Stimulated activated CD4-positive, alpha-beta T cell treated with anti-CD3 and anti-CD28 coated beads, Interleukin-4, amount 100 ng/mL, for 4 hours (primary cell): ENCODE results near the gene PAQR6.
A peak's percentile ranks its signal among the peaks of the same experiment; 100 is the strongest.
"Not testable (repeated sequence)": the region's sequence is repeated elsewhere in the genome, so short reads cannot be mapped to it uniquely, and the experiment has no call there.

Experiments
- DNase-seq, 2 experiments: peaks; one replicate each; pipeline ENCODE4 v3.0.0-alpha.2; 2020

The PAQR6 gene

DNA sequence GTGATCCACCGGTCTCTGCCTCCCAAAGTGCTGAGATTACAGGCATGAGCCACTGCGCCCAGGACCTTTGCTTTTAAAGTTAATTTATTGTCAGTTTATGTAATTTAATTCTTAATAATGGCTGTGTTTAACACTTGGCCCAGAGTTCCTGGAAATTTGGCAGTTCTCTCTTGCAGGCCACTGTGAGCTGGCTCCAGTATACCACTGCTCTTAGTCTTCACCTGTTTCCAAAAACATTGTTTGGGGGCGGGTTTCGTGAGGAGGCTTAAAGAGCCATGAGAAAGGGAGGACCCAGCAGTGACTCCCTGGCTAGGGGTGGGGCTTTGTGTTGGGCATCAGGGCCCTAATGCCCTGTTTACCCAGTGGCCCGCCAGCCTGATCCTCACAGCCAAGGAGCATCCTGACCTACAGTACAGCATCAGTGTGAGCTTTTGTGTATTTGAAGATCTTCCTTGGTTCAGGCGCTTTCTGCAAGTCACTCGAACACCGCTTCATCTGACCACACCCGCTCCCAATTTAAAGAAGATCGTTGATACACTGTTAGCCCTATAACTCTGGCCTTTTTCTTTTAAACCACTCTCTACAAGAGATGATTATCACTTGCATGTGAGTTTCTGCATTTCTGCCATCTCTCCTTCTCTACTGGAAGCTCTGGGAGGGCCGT lies 17.9 kb downstream of the PAQR6 start:
- DNase-seq: no peak

DNA sequence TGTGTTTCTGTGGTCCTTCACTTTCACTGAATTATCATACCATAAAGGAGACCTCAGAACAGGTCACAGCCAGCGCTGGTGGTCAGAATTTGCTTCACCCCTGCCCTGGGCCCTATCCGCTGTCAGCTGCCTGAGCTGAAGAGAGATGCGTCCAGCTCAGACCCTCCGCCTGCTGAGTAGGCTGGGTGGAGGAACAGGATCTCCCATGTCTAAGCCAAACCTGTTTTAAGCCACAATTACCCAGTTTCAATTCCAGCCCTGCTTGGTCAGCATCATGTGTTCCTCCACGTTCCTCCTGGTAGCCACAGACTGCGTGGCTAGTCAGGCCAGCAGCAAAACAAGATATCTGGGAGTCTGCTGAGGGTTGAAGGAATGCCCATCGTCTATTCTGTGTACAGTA lies 19.4 kb downstream of the PAQR6 start:
- DNase-seq: no peak

DNA sequence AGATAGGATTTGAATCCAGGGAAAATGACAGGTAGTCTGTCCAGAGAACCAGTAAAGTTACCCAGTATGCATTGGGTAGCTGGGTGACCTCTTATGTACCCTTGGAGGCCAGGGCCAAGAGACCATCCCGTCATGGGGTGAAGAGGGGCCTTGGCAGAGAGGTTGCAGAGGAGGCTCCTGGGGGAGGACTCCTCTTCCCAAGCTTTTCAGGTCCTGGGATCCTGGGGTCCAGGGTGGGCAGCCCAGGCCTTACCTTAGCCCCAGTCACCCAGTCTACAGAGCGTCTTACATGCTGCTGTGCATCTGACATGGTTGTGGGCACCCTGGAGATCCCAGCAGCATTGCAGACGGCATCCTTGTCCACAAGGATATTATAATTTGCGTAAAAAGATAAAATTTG lies 21.1 kb downstream of the PAQR6 start:
- DNase-seq: no peak

DNA sequence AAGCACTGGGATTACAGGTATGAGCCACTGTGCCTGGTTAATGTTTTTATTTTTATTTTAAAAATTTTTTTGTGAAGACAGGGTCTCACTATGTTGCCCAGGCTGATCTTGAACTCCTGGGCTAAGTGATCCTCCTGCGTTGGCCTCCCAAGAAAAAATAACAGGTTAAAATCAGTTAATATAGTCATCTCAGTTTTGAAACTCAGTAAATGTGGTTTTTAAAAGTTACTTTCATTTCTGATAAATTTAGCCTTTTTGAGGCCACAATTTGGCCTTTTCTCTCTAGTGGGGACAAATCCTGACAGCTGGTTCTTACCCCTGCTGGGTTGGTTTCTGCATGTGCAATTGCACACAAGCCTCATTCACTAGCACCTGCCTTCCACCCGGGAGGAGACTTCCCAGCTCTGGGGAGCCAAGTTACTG lies 21.7 kb downstream of the PAQR6 start:
- no peak for DNase-seq

DNA sequence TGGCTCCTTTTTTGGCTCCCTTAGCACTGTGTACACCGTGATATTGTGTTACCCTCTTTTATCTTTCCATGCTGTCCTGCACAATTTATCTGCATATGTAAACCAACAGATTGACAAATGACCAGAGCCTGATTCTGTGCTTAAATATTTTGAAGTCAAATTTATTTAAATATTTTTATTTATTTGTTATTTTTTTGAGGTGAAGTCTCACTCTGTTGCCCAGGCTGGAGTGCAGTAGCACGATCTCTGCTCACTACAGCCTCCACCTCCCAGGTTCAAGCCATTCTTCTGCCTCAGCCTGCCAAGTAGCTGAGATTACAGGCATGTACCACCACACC lies 22.2 kb downstream of the PAQR6 start:
- no peak for DNase-seq

DNA sequence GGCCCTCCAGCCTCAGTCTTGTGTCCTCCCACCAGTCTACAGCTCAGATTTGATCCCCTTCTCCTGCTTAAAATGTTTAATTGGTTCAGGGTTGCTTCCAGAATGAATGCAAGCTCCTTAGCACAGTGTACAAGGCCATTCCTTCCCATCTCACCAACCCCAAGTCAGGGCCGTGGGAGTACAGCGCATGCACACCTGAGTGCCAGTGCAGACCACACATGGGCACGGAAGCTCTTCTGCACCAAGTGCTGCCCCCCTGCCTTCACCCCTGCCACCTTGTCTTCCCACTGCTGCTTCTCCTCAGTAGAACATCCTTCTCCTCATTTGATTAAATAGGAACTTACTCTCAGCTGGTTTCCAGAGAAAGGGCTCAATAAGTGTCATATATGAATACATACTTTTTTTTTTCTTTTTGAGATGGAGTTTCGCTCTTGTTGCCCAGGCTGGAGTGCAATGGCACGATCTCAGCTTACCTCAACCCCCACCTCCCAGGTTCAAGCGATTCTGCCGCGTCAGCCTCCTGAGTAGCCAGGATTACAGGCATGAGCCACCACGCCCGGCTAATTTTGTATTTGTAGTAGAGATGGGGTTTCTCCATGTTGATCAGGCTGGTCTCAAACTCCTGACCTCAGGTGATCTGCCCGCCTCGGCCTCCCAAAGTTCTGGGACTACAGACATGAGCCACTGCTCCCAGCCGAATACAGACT lies 25.7 kb downstream of the PAQR6 start:
- DNase-seq: no peak

DNA sequence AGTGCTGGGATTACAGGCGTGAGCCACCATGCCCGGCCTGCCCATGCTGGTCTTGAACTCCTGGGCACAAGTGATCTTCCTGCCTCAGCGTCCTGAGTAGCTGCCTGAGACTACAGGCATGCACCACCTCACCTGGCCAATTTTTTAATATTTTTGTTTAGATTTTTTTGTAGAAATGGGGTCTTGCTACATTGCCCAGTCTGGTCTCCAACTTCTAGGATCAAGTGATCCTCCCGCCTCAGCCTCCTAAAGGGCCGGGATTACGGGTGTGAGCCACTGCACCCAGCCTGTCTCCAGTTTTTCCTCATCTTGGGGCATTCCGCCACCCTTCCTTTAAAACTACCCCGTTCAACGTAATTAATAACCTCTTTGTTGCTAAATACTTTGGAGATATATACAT lies 27.6 kb downstream of the PAQR6 start:
- DNase-seq: no peak

DNA sequence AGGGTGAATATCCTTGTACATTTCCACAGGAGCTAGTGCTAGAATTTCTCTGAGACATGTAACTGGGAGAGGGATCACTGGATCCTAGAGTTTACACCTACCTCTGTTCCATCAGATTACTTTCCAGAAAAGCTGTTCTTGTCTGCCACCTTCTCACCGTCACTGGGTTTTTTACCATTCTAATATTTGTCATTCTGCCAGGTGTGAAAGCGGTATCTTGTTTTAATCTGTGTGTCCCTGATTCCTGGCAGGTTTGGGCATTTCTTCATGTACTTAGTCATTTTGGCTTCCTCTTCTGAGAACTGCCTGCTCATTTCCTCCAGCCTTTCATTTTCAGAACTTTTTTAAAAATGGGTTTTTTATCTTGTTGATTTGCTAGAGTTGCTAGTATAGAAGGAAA lies 30.0 kb downstream of the PAQR6 start:
- peak in 1 of 2 experiments; percentile 57 for DNase-seq

DNA sequence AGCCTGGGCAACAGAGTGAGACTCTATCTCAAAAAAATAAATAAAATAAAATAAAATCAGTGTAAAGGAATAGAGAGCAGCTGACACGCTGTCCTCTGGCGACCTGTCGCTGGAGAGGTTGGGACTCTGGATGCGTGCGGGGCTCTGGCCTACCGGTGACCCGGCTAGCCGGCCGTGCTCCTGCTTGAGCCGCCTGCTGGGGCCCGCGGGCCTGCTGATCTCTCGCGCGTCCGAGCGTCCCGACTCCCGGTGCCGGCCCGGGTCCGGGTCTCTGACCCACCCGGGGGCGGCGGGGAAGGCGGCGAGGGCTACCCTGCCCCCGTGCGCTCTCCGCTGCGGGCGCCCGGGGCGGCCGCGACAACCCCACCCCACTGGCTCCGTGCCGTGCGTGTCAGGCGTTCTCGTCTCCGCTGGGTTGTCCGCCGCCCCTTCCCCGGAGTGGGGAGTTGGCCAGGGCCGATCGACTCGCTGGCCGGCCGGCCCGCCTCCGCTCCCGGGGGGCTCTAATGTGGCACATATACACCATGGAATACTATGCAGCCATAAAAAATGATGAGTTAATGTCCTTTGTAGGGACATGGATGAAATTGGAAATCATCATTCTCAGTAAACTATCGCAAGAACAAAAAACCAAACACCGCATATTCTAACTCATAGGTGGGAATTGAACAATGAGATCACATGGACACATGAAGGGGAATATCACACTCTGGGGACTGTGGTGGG lies 31.3 kb downstream of the PAQR6 start:
- DNase-seq: not testable (repeated sequence)

DNA sequence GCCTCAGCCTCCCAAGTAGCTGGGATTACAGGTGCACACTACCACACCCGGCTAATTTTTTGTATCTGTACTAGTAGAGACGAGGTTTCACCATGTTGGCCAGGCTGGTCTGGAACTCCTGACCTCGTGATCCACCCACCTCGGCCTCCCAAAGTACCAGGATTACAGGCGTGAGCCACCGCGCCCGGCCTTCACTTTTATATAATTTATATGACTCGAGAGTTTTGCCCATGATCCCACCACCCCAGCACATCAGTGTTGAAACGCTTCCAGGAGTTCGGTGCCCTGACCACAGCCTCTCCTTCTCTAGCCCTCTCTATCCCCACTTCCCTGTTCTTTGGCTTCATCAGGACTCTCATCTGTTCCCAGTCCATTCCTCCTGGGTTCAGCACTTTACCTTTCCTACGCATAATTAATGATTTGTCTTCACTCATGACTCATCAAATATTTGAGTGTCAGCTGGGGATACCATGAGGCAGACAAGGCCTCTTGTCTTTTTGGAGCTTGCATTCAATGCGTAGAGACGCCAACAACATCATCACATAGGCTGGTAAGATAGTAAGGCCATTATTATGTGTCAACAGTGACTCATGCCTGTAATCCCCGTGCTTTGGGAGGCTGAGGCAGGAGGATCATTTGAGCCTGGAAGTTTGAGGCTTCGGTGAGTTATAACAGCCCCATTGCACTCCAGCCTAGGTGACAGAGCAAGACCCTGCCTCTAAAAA lies 33.7 kb downstream of the PAQR6 start:
- DNase-seq: peak in 1 of 2 experiments; percentile 23

DNA sequence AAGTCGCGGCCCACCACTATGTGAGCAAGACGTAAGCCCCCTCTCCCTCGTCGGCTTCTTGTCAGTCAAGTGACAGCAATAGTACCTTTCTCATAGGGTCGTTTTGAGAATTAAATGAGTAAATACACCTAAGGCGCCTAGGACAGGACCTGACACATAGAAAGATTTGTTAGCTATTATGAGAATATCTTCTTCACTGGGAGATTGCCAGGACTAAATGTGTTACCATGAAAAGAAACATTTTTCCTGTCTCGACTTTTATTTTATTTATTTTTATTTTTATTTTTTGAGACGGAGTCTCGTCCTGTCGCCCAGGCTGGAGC lies 34.3 kb downstream of the PAQR6 start:
- no peak for DNase-seq

DNA sequence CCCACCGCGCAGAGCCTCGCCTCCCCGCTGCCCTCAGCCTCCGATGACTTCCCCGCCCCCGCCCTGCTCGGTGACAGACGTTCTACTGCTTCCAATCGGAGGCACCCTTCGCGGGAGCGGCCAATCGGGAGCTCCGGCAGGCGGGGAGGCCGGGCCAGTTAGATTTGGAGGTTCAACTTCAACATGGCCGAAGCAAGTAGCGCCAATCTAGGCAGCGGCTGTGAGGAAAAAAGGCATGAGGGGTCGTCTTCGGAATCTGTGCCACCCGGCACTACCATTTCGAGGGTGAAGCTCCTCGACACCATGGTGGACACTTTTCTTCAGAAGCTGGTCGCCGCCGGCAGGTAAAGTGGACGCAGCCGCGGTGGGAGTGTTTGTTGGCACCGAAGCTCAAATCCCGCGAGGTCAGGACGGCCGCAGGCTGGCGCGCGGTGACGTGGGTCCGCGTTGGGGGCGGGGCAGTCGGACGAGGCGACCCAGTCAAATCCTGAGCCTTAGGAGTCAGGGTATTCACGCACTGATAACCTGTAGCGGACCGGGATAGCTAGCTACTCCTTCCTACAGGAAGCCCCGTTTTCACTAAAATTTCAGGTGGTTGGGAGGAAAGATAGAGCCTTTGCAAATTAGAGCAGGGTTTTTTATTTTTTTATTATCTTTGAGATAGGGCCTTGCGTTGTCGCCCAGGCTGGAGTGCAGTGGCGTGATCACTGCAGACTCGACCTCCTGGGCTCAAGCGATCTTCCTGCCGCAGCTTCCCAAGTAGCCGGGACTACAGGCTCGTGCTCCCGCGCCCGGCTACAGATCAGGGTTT lies 34.8 kb downstream of the PAQR6 start, which contains the start of gene PMF1:
PMF1 (plus strand) TSS at position 175 of the 811 bp plus-strand sequence; CDS start at position 184, 9 bp downstream.
- DNase-seq: peak; percentile 93 to 96

DNA sequence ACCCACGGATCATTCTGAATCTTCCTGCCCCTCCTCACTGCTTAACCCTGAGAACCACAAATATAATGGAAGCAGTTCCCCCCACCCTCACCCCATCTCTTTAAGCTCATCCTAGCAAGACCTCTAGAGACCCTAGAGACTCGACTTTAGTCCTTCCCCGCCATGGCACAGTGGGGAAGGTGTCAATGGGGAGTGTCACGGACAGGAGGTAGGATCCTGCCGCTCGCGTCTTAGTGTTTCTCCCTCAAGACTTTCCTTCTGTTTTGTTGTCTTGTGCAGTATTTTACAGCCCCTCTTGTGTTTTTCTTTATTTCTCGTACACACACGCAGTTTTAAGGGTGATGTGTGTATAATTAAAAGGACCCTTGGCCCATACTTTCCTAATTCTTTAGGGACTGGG lies 35.7 kb downstream of the PAQR6 start:
- DNase-seq: no peak

DNA sequence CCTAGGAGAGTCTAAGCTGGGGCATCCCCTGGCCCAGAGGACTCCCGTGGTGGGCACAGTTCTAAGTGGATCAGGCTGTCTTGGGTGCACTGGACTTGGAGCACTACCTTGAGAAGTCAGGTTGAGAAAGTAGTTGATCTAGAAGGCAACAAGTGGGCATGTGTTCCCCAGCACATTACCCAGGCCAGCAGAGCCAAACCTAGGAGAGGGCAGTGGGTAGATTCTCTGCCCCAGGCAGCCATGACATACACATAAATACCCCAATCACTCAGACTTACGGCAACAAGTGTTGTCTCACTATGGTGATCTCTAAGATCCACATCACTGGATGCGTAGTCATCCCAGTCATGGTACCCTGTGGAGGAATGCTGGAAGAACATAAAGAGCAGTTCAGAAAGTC lies 36.6 kb downstream of the PAQR6 start:
- DNase-seq: no peak

DNA sequence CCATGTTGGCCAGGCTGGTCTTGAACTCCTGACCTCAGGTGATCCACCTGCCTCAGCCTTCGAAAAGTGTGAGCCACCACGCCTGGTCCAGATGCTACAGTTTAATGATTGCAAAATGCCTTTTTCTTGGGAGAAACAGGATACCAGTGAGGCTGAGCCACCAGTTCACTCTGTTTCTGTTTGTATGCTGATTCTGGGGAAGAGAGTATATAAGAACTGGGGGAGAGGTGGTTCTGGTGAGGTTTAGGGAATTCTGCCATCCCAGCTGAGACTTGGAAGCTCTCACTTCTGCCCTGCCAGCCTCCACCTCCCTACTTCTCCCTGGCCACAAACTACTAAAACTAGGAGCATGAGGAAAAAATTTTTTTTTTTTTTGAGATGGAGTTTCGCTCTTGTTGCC lies 43.2 kb downstream of the PAQR6 start:
- DNase-seq: no peak

DNA sequence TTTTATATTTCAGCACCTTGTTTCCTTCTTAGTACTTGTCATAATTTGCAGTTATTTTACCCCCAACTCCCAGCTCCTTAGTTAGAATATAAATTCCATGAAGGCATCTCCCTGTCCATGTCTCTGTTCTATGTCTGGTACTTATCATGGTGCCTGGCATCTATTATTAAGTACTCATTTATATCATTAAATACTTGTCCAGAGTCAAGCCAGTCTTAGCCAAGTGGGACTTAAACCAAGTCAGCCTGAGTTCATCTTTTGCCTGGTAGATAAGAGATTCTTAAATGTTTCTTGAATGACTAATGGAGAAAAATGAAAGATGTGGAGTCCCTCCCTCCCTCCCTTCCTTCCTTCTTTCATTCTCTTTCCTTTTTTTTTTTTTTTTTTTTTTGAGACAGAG lies 44.5 kb downstream of the PAQR6 start:
- DNase-seq: no peak

DNA sequence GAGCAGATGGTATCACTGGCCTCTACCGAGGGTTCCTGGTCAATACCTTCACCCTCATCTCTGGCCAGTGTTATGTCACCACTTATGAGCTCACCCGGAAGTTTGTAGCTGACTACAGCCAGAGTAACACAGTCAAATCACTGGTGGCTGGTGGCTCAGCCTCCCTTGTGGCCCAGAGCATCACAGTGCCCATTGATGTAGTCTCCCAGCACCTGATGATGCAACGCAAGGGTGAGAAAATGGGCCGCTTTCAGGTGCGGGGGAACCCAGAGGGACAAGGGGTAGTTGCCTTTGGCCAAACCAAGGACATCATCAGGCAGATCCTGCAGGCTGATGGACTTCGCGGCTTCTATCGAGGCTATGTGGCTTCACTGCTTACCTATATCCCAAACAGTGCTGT lies 47.8 kb downstream of the PAQR6 start:
- DNase-seq: no peak

DNA sequence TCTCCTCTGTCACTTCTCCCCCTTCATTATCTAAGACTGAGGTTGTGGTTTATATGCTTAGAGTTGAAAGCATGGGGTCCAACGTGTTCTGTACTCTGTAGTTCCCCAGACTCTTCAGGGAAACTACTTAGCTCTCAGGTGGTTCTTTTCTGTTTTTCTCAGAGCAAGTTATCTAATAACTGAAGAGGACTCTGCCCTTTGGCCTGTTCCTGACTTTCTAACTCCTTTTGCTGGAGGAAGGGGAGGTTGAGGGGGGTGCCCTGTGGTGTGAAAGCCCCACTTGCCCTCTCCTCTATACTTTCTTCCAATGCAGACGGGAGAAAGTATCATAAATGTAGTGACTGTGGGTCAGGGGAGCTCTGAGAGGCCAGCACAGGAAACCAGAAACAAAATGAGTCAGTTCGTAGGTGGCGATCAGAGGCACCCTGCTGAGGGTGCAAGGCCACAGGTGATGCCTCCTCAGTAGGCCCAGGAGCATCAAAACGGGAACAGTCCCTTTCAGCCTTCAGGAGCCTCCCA lies 49.0 kb downstream of the PAQR6 start:
- DNase-seq: no peak

DNA sequence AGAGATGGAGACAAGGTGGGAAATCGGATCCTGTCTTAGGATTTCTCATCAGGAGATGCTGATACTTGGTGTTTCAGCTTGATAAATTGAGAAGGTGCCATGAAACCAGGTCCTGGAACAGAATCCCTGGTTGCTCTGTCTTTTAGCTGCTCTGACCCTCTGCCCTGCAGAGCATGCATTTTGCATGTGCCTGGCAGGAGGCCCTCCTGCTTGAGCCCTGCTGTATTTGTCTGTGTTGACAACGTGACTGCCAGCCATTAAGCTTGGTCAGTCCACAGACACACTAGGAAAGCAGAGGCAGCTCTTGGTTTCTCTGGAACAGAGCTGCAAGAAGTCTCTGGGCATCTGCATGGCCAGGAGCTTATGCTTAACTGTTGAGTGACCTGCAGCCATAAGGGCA lies 51.4 kb downstream of the PAQR6 start:
- no peak for DNase-seq

DNA sequence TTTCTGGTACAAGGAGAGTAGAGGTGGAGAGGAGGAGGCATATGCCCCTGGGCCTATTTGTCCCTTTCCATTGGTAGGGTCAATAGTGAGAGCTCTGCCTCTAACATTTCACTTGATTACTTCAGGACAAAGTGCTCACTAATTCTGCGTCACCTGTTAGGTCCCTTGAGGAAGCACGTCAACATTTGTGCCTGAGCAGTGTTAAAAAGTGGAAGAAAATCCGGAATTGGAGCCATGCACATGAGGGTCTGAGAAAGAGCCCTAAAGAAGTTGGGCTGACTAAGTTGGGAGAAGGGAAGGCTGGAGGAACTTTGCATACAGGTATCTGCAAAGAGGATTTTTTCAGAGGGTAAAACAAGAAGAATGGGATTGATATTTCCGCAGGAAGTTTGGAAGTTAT lies 52.0 kb downstream of the PAQR6 start:
- DNase-seq: no peak

DNA sequence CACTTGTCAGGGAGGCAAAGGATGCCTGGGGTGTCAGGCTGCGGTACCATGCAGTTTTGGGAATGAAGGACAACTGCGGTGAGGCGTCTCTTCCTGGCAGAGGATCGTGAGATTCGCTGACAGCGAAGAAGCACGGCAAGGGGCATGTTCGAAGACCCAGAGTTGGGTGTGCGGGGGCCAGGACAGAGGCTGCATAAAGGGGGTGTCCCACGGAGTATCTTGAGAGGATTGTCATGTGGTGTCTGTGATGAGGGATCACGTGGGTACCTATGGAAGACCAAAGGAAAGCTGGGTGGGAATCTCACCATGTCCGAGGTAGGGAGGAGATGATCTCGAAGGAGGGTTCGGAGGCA lies 53.6 kb downstream of the PAQR6 start:
- no peak for DNase-seq

DNA sequence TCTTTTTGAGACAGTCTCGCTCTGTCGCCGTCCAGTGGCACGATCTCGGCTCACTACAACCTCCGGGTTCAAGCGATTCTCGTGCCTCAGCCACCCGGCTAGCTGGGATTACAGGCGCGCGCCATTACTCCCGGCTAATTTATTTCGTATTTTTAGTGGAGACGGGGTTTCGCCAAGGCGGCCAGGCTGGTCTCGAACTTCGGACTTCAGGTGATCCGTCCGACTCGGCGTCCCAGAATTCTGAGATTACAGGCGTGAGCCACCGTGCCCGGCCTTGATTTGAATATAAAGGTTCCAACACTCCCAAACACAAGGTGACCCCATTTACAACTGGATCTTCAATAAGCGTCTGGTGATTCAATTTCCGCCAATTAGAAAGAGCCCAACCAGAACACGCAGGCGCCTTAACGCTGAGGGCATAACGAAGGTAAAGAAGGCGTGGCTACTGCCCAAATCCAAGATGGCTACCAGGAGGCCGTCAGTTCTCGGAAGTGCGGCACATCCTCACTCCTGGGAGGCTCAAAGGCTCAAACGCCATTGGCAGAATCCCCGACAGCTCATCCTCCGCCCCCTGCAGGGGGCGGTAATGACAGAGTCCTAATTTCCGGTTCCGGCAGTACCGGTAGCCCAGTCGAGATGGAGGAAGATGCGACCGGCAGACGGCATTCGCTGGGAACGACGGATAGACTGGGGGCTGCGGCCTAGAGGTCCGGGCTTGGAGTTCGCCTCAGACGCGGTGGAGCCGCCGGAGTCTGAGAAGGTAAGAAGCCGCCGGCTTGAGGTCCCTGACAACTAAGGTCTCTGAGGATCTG lies 54.2 kb downstream of the PAQR6 start, which contains the start of gene SLC25A44:
SLC25A44 (plus strand) TSS at position 617 of the 812 bp plus-strand sequence. CDS start 5,744 bp downstream, outside the sequence.
- peak; percentile 90 to 97 for DNase-seq
